ENCODE measurements around the gene TSPAN18.

TSPAN18 gene

DNA sequence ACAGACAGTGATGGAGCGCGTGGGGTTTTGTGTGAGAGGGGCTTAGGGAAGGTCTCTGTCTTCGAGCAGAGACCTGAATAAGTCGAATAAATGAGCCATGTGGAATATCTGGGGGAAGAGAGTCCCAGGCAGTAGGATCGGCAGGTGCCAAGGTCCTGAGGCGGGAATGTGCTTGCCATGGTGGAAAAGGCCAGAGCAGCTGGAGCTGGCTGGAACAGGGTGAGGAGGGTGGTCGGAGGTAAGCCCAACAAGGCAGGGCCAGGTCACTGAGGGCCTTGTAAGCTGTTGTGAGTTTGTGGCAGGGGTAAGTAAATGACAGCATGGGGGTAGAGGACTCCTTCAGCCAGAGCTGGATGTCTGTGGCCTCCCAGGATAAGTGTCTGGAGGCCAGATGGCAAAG lies 152.7 kb downstream of the TSPAN18 start:
- in situ Hi-C loops (cut with MboI; ENCODE audit: low sequenced_read_pairs), result no loop called here

- in situ Hi-C loops (cut with MboI; ENCODE audit: low sequenced_read_pairs), result no loop called here
These were observed 153.7 kb downstream of the TSPAN18 start for GRCh38 chr11:44880511-44880910.

DNA sequence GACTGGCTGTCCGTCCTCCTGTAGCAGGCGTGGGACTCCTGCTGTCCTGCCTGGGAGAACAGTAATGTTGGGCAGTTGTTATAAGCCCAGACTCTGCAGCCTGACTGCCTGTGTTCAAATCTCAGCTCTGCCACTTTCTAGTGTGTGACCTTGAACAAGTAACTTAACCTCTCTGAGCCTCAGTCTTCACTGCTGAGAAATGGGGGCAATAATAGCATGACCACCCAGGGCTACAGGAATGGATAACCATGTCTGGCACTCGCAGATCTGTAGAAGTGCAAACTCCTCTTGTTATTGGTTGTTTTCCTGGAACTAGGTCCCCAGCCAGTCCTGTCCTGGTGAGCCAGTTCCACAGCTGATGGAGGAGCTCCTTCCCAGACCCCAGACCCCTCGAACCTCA lies 154.2 kb downstream of the TSPAN18 start:
- in situ Hi-C loops (cut with MboI; ENCODE audit: low sequenced_read_pairs), result no loop called here

- in situ Hi-C loops (cut with MboI; ENCODE audit: low sequenced_read_pairs), result no loop called here
These were observed 156.5 kb downstream of the TSPAN18 start for GRCh38 chr11:44883277-44883676.

DNA sequence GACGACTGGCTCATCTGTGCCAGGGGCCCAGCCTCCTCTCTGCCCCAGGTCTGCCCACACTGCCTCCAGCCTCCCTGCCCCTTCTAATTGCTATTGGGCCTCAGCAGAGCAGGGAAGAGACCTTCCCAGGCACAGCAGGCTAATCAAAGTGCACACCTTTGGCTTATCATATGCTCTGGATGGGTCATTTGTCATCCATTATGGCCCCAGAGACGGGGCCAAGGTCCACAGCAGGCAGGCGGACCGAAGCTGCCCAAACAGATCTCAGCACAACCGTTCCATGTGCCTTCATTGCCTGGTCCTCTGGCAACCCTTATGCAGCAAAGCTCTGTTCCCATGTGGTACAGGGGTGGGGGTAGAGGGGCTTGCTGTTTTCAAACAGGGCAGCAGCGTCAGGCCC lies 157.3 kb downstream of the TSPAN18 start:
- in situ Hi-C loops (cut with MboI; ENCODE audit: low sequenced_read_pairs), result no loop called here

DNA sequence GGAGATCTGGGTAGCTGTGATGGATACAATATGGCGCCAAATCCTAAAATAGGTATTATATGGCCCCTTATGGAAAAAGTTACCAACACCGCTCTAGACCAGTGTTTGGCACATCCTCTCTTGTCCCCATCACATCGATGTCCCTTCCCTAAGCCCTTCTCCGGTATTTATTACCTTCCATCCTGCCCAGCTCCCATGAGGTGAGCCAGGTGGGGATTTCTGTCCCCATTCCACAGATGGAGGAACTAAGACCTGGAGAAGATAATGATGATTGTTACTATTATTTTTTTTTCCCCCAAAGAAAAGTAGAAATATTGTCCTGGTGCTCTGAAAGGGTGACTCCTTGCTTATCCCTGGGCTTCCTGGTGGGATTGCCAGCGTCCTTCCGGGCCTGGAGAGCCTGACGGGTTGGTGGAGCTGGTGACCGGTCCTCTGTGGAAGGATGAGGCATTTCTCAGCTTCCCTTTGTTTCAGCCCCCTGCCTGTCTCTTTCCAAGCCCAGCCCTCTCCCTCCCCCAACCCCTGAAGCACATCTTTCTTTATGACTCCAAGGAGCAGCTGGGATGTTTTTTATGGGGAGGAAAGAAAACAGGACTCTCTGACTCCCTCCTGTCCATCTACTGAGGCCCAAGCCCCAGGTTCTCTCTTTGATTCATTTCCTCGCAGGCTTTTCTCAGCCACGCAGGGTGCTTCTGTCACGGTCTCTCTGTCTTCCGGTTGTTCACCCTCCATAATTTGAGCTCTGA lies 158.5 kb downstream of the TSPAN18 start:
- in situ Hi-C loops (cut with MboI; ENCODE audit: low sequenced_read_pairs), result no loop called here

- in situ Hi-C loops (cut with MboI; ENCODE audit: low sequenced_read_pairs), result no loop called here
These were observed 159.4 kb downstream of the TSPAN18 start for GRCh38 chr11:44885919-44886789.

GRCh38 chr11:44886790-44887140 lies 160.0 kb downstream of the TSPAN18 start:
- in situ Hi-C loops (cut with MboI; ENCODE audit: low sequenced_read_pairs), result no loop called here

DNA sequence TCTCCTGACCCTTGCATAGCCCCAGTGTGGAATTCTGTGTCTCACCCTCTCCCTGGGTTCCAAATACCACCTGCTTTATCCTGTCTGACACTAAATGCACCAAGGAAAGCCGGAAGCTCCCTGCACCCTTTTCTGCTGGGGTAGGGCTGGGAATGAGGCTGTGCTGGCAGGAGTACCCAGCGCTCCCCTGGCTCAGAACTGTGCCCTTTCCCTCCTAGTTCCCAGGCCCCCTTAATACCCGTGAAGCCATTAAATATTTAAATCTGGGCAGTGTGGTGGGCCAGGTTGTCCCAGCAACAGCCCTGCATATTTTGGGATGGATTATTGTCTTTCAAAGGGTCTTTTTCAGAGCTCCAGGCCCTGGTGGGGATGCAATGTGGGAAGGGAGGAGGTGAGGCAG lies 160.9 kb downstream of the TSPAN18 start:
- in situ Hi-C loops (cut with MboI; ENCODE audit: low sequenced_read_pairs), result no loop called here

GRCh38 chr11:44889266-44889665 lies 162.5 kb downstream of the TSPAN18 start:
- in situ Hi-C loops (cut with MboI; ENCODE audit: low sequenced_read_pairs), result no loop called here

- in situ Hi-C loops (cut with MboI; ENCODE audit: low sequenced_read_pairs), result loop anchor here (10.0 kb wide), 1 partner anchor 168 kb away; the partner anchor contains the start of gene TSPAN18
These were observed 166.1 kb downstream of the TSPAN18 start for GRCh38 chr11:44892843-44893242.

- in situ Hi-C loops (cut with MboI; ENCODE audit: low sequenced_read_pairs), result loop anchor here (10.0 kb wide), 1 partner anchor 169 kb away; the partner anchor contains the start of gene TSPAN18
These were observed 166.6 kb downstream of the TSPAN18 start for GRCh38 chr11:44893308-44893822.

DNA sequence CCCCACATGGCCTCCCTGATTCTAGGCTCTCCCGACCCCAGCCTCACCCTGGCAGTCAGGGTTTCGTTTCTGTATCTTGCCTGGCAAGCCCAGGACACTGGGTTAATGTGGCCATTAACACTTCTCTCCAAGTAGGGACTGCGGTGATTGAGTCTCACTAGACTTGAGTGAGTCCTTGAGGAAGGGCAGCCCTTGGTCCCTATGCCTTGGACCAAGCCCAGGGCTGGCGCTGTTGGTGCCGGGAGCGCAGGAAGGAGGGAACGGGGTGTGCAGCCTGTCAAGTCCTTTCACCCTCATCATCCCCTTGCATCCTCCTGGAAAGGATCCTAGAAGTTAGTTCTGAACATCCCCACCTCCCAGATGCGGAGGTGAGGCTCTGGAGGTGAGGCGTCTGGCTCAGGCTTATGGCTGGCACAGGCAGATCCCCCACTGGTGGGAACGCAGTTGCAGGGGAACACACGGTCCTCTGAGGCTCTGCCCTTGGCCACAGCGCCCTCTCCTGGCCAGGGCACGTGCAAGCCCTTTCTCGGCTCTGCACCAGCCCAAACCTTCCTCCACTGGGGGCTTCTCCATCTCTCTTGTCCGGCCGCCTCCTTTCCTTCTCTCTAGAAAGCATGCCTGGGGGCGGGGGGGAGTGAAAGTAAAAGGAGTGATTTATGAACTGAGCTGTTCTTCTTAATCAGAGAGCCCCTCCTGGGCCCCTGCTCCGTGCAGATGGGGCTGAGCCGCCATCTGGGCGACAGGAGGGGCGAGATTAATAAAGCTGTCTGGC lies 167.3 kb downstream of the TSPAN18 start:
- in situ Hi-C loops (cut with MboI; ENCODE audit: low sequenced_read_pairs), result loop anchor here (10.0 kb wide), 1 partner anchor 169 kb away; the partner anchor contains the start of gene TSPAN18

DNA sequence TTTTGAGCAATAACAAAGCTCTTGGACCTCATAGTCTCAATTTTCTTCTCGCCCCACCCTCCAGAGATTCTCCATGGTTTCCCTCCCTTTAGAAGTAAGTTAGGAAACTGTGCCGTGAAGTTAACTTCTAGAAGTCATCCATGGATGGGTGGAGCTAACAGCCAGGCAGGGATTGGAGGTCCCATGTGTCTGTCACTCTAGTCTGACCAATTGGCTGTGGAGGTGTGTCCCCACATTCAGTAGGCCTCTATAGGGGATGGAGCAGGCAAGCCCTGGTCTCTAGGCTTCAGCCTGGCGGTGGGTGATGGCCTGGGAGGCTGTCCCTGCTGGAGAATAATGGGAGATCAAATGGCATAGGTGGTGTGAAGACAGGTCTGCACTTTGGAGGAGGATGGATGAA lies 173.2 kb downstream of the TSPAN18 start:
- in situ Hi-C loops (cut with MboI; ENCODE audit: low sequenced_read_pairs), result loop anchor here (10.0 to 25.0 kb wide), 2 partner anchors 175 to 338 kb away; partner anchors contain the start of genes CD82 and TSPAN18

DNA sequence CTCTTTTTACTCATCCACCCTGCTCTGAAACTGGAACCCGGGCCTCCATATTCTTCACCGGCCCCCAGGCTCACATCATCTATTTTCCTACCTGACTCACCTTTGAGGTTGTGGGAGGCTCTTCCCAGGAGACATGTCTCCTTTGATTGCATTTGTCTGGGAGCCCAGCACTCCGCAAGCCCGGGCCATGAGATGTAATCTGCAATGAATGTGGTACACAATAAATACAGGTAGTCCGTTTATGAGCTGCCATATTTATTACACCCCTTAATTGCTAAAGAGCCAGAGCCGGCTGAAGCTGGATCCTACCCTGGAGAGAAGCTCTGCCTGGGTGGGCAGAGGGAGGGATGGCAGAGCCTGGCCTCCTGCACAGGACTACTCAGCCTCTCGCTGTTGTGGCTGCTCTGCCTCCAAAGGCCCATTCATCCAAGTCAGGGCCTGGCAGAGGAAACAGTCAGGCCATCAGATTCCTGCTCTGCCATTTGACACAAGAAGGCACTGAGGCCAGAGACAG lies 174.4 kb downstream of the TSPAN18 start:
- in situ Hi-C loops (cut with MboI; ENCODE audit: low sequenced_read_pairs), result loop anchor here (25.0 kb wide), 1 partner anchor 339 kb away; the partner anchor contains the start of gene CD82

GRCh38 chr11:44901786-44902185 lies 175.0 kb downstream of the TSPAN18 start:
- in situ Hi-C loops (cut with MboI; ENCODE audit: low sequenced_read_pairs), result loop anchor here (25.0 kb wide), 1 partner anchor 339 kb away; the partner anchor contains the start of gene CD82

DNA sequence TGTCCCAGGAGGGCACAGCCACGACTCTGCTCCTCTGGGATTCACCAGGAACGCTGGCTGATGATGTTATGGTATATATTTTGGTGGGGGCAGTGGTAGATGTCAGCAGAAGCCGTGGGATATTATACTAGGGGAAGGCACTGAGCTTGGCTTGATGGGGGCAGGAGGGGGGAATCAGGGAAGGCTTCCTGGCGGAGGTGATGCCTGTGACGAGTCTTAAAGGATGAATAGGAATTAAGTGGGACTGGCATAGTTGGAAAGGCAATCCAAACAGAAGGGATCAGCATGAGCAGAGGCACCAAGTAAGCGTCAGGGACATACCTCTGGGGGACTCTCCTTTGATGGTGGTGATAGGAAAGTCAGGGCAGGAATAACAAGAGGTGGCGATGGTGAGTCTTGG lies 176.3 kb downstream of the TSPAN18 start:
- in situ Hi-C loops (cut with MboI; ENCODE audit: low sequenced_read_pairs), result loop anchor here (25.0 kb wide), 1 partner anchor 341 kb away; the partner anchor contains the start of gene CD82

GRCh38 chr11:44903518-44903917 lies 176.8 kb downstream of the TSPAN18 start:
- in situ Hi-C loops (cut with MboI; ENCODE audit: low sequenced_read_pairs), result loop anchor here (25.0 kb wide), 1 partner anchor 341 kb away; the partner anchor contains the start of gene CD82

- in situ Hi-C loops (cut with MboI; ENCODE audit: low sequenced_read_pairs), result loop anchor here (25.0 kb wide), 1 partner anchor 342 kb away; the partner anchor contains the start of gene CD82
These were observed 177.7 kb downstream of the TSPAN18 start for GRCh38 chr11:44904261-44905020.
